Measurements from ENCODE around the gene HMGXB3.

- no peak for TF ChIP-seq PPARA (CRISPR knock-in tag; IDR thresholded peaks at IDR 0.05; ENCODE audit: borderline replicate concordance)
- no peak for TF ChIP-seq RARB (CRISPR knock-in tag; IDR thresholded peaks at IDR 0.05)
- no peak for TF ChIP-seq TSHZ2 (CRISPR knock-in tag; IDR thresholded peaks at IDR 0.05)
- TF ChIP-seq ZC3H10 (CRISPR knock-in tag; IDR thresholded peaks at IDR 0.05): no peak
- TF ChIP-seq PATZ1 (CRISPR knock-in tag; IDR thresholded peaks at IDR 0.05; ENCODE audit: borderline replicate concordance): no peak
- TF ChIP-seq ARNTL (CRISPR knock-in tag; IDR thresholded peaks at IDR 0.05; ENCODE audit: borderline replicate concordance, low read depth): no peak
- TF ChIP-seq GLIS3 (CRISPR knock-in tag; IDR thresholded peaks at IDR 0.05): no peak
- TF ChIP-seq SNAI2 (CRISPR knock-in tag; IDR thresholded peaks at IDR 0.05): no peak
- TF ChIP-seq TCF4 (CRISPR knock-in tag; IDR thresholded peaks at IDR 0.05; ENCODE audit: borderline replicate concordance): no peak
- TF ChIP-seq ESRRG (CRISPR knock-in tag; IDR thresholded peaks at IDR 0.05): no peak
- no peak for TF ChIP-seq CREB5 (CRISPR knock-in tag; IDR thresholded peaks at IDR 0.05; ENCODE audit: low read depth)
- no peak for TF ChIP-seq POU6F1 (CRISPR knock-in tag; IDR thresholded peaks at IDR 0.05; ENCODE audit: borderline replicate concordance, low read depth)
- no peak for TF ChIP-seq ISL1 (CRISPR knock-in tag; IDR thresholded peaks at IDR 0.05)
Measured at GRCh38 chr5:149959406-149960236, 40.9 kb upstream of the HMGXB3 start.
